RWPE2 (cell line): ENCODE measurements around the gene FAM50B.
A peak's percentile ranks its signal among the peaks of the same experiment; 100 is the strongest.

Experiments
- ATAC-seq: fragments of 200-7000 bp; cut with Tn5 transposase; 3 replicates; pipeline ENCODE4 v1.9.1; 2021; ENCODE audit warnings: low read depth
- DNase-seq: peaks from one replicate; pipeline ENCODE4 v3.0.0-alpha.2; 2020; ENCODE audit warnings: low spot score
- H3K27ac ChIP-seq: fragments of 450-650 bp; 2 replicates; pipeline ENCODE4 v1.5.1; 2017; ENCODE audit warnings: mild to moderate bottlenecking; ENCODE audit not compliant: poor library complexity, severe bottlenecking
- H3K27me3 ChIP-seq: fragments of 250-450 bp; sonication (Bioruptor Pico); 2 replicates; pipeline ENCODE4 v1.5.1; 2021; ENCODE audit warnings: mild to moderate bottlenecking, moderate library complexity; ENCODE audit not compliant: insufficient read depth, poor library complexity, severe bottlenecking
- H3K36me3 ChIP-seq: fragments of 250-450 bp; sonication (Bioruptor Pico); 2 replicates; pipeline ENCODE4 v1.5.1; 2020; ENCODE audit warnings: low read depth, mild to moderate bottlenecking, moderate library complexity
- H3K4me1 ChIP-seq: fragments of 250-450 bp; sonication (Bioruptor Pico); 2 replicates; pipeline ENCODE4 v1.5.1; 2021; ENCODE audit warnings: mild to moderate bottlenecking, moderate library complexity; ENCODE audit not compliant: insufficient read depth, poor library complexity, severe bottlenecking
- H3K4me3 ChIP-seq: fragments of 250-450 bp; sonication (Bioruptor Pico); 2 replicates; pipeline ENCODE4 v1.5.1; 2021; ENCODE audit warnings: mild to moderate bottlenecking, moderate library complexity; ENCODE audit not compliant: severe bottlenecking
- H3K9me3 ChIP-seq: fragments of 250-450 bp; sonication (Bioruptor Pico); 2 replicates; pipeline ENCODE4 v1.5.1; 2021; ENCODE audit warnings: mild to moderate bottlenecking, moderate library complexity; ENCODE audit not compliant: severe bottlenecking
- TF ChIP-seq, protein P1 (sequence below): fragments of 450-650 bp; IDR thresholded peaks from one replicate; pipeline ENCODE4 v1.5.1; 2017; ENCODE audit warnings: mild to moderate bottlenecking, moderate library complexity; ENCODE audit not compliant: poor library complexity, severe bottlenecking

FAM50B gene

GRCh38 chr6:3825331-3825831 is 23.8 kb upstream of the FAM50B start:
- Histone ChIP-seq H3K36me3 (no peaks in the 10 kb centered on the region), H3K4me1 (peaks cover 32% of the 10 kb centered on the region), H3K9me3 (no peaks in the 10 kb centered on the region), H3K27ac (peak overlapping the region; percentile 98), H3K27me3 (no peaks in the 10 kb centered on the region), H3K4me3 (no peak overlapping the region)
- ATAC-seq = peak; percentile 18; the same call in 2 of the 3 replicates
- DNase-seq = no peak
- TF ChIP-seq, protein P1, sequence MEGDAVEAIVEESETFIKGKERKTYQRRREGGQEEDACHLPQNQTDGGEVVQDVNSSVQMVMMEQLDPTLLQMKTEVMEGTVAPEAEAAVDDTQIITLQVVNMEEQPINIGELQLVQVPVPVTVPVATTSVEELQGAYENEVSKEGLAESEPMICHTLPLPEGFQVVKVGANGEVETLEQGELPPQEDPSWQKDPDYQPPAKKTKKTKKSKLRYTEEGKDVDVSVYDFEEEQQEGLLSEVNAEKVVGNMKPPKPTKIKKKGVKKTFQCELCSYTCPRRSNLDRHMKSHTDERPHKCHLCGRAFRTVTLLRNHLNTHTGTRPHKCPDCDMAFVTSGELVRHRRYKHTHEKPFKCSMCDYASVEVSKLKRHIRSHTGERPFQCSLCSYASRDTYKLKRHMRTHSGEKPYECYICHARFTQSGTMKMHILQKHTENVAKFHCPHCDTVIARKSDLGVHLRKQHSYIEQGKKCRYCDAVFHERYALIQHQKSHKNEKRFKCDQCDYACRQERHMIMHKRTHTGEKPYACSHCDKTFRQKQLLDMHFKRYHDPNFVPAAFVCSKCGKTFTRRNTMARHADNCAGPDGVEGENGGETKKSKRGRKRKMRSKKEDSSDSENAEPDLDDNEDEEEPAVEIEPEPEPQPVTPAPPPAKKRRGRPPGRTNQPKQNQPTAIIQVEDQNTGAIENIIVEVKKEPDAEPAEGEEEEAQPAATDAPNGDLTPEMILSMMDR = peak; percentile 55

- no peaks in the 10 kb centered on the region for H3K9me3 ChIP-seq
- H3K27me3 ChIP-seq = no peaks in the 10 kb centered on the region
- peak overlapping the region; percentile 98 for H3K27ac ChIP-seq
- peak; percentile 94 for DNase-seq
- TF ChIP-seq, protein P1 = no peak
- peak; percentile 97 for ATAC-seq
- no peaks in the 10 kb centered on the region for H3K36me3 ChIP-seq
- H3K4me1 ChIP-seq = peaks cover 35% of the 10 kb centered on the region
- no peak overlapping the region for H3K4me3 ChIP-seq
These were observed 23.2 kb upstream of the FAM50B start for GRCh38 chr6:3825851-3826581.

- Histone ChIP-seq H3K27me3 (no peaks in the 10 kb centered on the region), H3K9me3 (no peaks in the 10 kb centered on the region), H3K36me3 (no peaks in the 10 kb centered on the region), H3K4me3 (no peak overlapping the region), H3K27ac (no peak overlapping the region), H3K4me1 (peaks cover 18% of the 10 kb centered on the region)
- TF ChIP-seq, protein P1 = no peak
- ATAC-seq (no peak), DNase-seq (no peak)
These were observed 19.9 kb upstream of the FAM50B start for GRCh38 chr6:3829285-3829684.

- DNase-seq = no peak
- Histone ChIP-seq H3K4me1 (peaks cover 10% of the 10 kb centered on the region), H3K9me3 (no peaks in the 10 kb centered on the region), H3K27ac (no peak overlapping the region), H3K36me3 (no peaks in the 10 kb centered on the region), H3K27me3 (no peaks in the 10 kb centered on the region), H3K4me3 (no peak overlapping the region)
- TF ChIP-seq, protein P1 = no peak
- no peak for ATAC-seq
These were observed 18.4 kb upstream of the FAM50B start for GRCh38 chr6:3830806-3831205.
